Vein endothelial cell (primary cell): Measurements from ENCODE around the gene ZNF562. TPM values are rescaled to one million over a fixed set of nuclear protein-coding genes. Genes with fewer than 3 reads are reported as not detected.

Experiments
- total RNA-seq: library from RNA; depleted of rRNA; stranded (reverse); fragments of >200 nt; gene quantifications from 2 replicates; pipeline ENCODE4 v1.2.3, GENCODE V29; 2012

The ZNF562 gene
- 27.8 and 30.2 TPM in 2 replicates for total RNA-seq

DNA sequence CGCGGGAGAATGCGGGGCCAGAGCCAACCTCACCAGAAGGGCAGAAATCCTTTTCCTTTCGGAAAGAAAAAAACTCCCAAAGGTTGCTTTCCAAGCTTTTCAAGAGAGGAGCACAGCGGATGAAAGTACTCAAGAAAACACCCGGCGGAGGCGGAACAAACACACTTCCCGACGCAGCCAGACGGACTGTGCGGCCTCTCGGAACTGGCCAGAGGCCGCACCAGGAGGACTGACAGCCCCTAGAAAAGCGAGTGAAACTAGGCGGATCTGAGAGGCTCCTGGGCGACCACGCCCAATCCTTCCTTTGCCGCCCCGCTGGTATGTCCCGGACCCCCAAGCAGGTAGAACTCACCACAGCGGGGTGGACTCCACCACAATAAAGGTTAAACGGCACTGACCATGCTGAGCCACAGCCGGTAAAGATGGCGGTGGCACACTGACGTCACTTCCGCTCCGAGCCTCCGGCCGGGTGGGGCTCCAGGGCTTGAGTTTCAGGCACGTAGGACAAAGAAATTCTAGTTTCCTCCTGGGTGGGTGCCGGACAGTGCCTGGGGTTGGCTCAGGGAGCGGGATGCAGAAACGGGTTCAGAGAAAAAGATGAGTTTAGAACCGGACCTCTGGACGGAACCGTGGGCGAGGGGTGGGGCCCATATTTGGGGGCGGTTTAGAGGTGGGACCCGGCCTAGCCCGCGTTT lies at the start of gene ZNF562:
Gene ZNF562 (minus strand): TSS at position 438 of the 695 bp plus-strand sequence. CDS start 14,356 bp downstream, outside the sequence.

DNA sequence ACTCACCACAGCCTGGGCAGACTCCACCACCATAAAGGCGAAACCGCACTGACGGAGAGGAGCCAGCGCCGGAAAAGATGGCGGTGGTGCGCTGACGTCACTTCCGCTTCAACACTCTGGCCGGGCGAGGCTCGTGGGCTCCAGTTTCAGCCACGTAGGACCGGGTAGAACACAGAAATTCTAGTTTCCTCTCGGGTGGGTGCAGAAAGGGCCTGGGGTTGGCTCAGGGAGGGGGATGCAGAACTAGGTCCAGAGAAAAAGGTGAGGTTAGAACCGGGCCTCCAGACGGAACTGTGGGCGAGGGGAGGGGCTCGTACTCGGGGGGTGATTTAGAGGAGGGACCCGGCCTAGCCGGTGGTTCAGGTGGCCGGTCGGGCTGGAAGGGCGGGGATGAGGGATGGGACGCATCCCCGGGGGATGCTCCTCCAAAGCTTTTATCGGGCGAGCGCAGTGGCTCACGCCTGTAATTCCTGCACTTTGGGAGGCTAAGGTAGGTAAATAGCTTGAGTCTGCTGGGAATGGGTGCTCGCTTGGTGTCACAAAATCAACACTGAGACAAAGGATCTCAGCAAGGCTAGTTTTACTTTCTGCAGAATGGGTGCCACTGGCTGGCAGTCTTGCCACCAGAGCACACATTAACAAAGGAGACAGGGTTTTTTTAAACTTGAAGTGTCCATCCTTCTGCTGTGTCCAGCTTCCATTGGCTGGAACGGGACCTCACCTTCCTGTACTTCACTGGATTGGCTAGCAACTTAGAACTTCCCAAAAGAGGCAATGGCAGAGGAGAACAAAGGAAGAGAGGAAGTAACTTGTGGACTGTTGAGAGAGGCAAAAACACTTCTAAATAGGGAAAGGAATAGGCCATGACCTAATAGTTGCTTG lies 53.5 kb downstream of the ZNF562 start, which contains the start of gene ZNF561:
Gene ZNF561 (minus strand): TSS at position 77 of the 882 bp plus-strand sequence. CDS start 1,776 bp downstream, outside the sequence.

Other genes starting within 250 kb of the ZNF562 start
- 10.8 and 16.5 TPM in 2 replicates for gene ZNF266, start 239.5 kb downstream of the ZNF562 start, total RNA-seq
- gene ZNF560, start 176.5 kb downstream of the ZNF562 start, total RNA-seq, result under 0.01 and 0.19 TPM in 2 replicates
- 24.9 and 26.5 TPM in 2 replicates for gene ZNF426, start 136.5 kb downstream of the ZNF562 start, total RNA-seq
- gene ZNF121, start 90.6 kb downstream of the ZNF562 start, total RNA-seq, result 32.7 and 43.6 TPM in 2 replicates
- 26.8 and 28.4 TPM in 2 replicates for gene ZNF561, start 53.9 kb downstream of the ZNF562 start, total RNA-seq
- gene ZNF846, start 93.6 kb upstream of the ZNF562 start, total RNA-seq, result 6.7 and 6.9 TPM in 2 replicates
- gene FBXL12, start 144.0 kb upstream of the ZNF562 start, total RNA-seq, result 16.5 and 17.3 TPM in 2 replicates
- gene UBL5, start 152.8 kb upstream of the ZNF562 start, total RNA-seq, result 238 and 244 TPM in 2 replicates
- 83.0 and 92.1 TPM in 2 replicates for gene PIN1, start 160.2 kb upstream of the ZNF562 start, total RNA-seq